ENCODE measurements around the gene SMPDL3B. TPM values are rescaled to one million over a fixed set of nuclear protein-coding genes. Genes with fewer than 3 reads are reported as not detected.
A peak's percentile ranks its signal among the peaks of the same experiment; 100 is the strongest.

SMPDL3B gene
- total RNA-seq, 4 donors from 2014 or later = 0.29 TPM; not detected in 3

GRCh38 chr1:27972141-27972540, 37.3 kb downstream of the SMPDL3B start:
- Histone ChIP-seq H3K36me3 (peaks cover 0 to 37% of the 10 kb centered on the region in 2 donors), H3K4me1 (peaks cover 0 to 30% of the 10 kb centered on the region in 2 donors), H3K27ac (peak overlapping the region in 2 of 4 donors; percentile 63 to 73), H3K4me3 (no peak overlapping the region), H3K9me3 (no peaks in the 10 kb centered on the region), H3K27me3 (no peaks in the 10 kb centered on the region)
- in situ Hi-C loops (cut with MboI; ENCODE audit: low sequenced_read_pairs in 4 of 4) (loop anchor here in 1 of 4 donors (5.0 kb wide), 1 partner anchor 110 kb away; no protein-coding TSS in a partner anchor), intact Hi-C loops (cut with DNase I; ENCODE audit: low total_unique reads) (no loop called here)
- no peak for DNase-seq
- ATAC-seq = no peak
- TF ChIP-seq CTCF (IDR thresholded peaks at IDR 0.05 in 4 of 5, conservative IDR thresholded peaks at IDR 0.05 in 1 of 5) (no peak), POLR2A (IDR thresholded peaks at IDR 0.05) (no peak)

- intact Hi-C loops (cut with DNase I; ENCODE audit: low total_unique reads) (no loop called here), in situ Hi-C loops (cut with MboI; ENCODE audit: low sequenced_read_pairs in 4 of 4) (loop anchor here in 1 of 4 donors (5.0 kb wide), 1 partner anchor 112 kb away; no protein-coding TSS in a partner anchor)
- H3K9me3 ChIP-seq = no peaks in the 10 kb centered on the region
- no peak overlapping the region for H3K4me3 ChIP-seq
- DNase-seq (no peak), ATAC-seq (no peak)
- H3K36me3 ChIP-seq = peaks cover 0 to 48% of the 10 kb centered on the region in 2 donors
- H3K27me3 ChIP-seq = no peaks in the 10 kb centered on the region
- TF ChIP-seq POLR2A (IDR thresholded peaks at IDR 0.05) (no peak), CTCF (IDR thresholded peaks at IDR 0.05 in 4 of 5, conservative IDR thresholded peaks at IDR 0.05 in 1 of 5) (no peak)
- peaks cover 0 to 22% of the 10 kb centered on the region in 2 donors for H3K4me1 ChIP-seq
- H3K27ac ChIP-seq = no peak overlapping the region
Observed at GRCh38 chr1:27973771-27974416, 39.1 kb downstream of the SMPDL3B start.

GRCh38 chr1:27974417-27974781, 39.6 kb downstream of the SMPDL3B start:
- no peak for ATAC-seq
- Histone ChIP-seq H3K36me3 (peaks cover 0 to 48% of the 10 kb centered on the region in 2 donors), H3K27me3 (no peaks in the 10 kb centered on the region), H3K27ac (no peak overlapping the region), H3K4me1 (peaks cover 0 to 27% of the 10 kb centered on the region in 2 donors), H3K9me3 (no peaks in the 10 kb centered on the region), H3K4me3 (no peak overlapping the region)
- TF ChIP-seq CTCF (IDR thresholded peaks at IDR 0.05 in 4 of 5, conservative IDR thresholded peaks at IDR 0.05 in 1 of 5) (no peak), POLR2A (IDR thresholded peaks at IDR 0.05) (no peak)
- intact Hi-C loops (cut with DNase I; ENCODE audit: low total_unique reads) = no loop called here
- in situ Hi-C loops (cut with MboI; ENCODE audit: low sequenced_read_pairs in 4 of 4) = loop anchor here in 1 of 4 donors (5.0 kb wide), 1 partner anchor 112 kb away; no protein-coding TSS in a partner anchor
- no peak for DNase-seq

- H3K36me3 ChIP-seq = peaks cover 0 to 32% of the 10 kb centered on the region in 2 donors
- peak overlapping the region in 3 of 4 donors; percentile 38 to 66 (median 46) for H3K27ac ChIP-seq
- in situ Hi-C loops (cut with MboI; ENCODE audit: low sequenced_read_pairs in 4 of 4) (loop anchor here in 1 of 4 donors (25.0 kb wide), 1 partner anchor 117 kb away; the partner anchor contains the start of gene THEMIS2), intact Hi-C loops (cut with DNase I; ENCODE audit: low total_unique reads) (loop anchor here (2.0 kb wide), 1 partner anchor 19 kb away; no protein-coding TSS in a partner anchor)
- no peak for DNase-seq
- no peak overlapping the region for H3K4me3 ChIP-seq
- H3K27me3 ChIP-seq = no peaks in the 10 kb centered on the region
- TF ChIP-seq CTCF (IDR thresholded peaks at IDR 0.05 in 4 of 5, conservative IDR thresholded peaks at IDR 0.05 in 1 of 5) (peak; percentile 48 to 63 (median 61)), POLR2A (IDR thresholded peaks at IDR 0.05) (no peak)
- peak; percentile 93 to 96 for ATAC-seq
- H3K4me1 ChIP-seq = peaks cover 3 to 10% of the 10 kb centered on the region in 2 donors
- no peaks in the 10 kb centered on the region for H3K9me3 ChIP-seq
Observed at GRCh38 chr1:27979151-27979858, 44.5 kb downstream of the SMPDL3B start.
